Measurements from ENCODE around the gene ZBTB20. TPM values are rescaled to one million over a fixed set of nuclear protein-coding genes. Genes with fewer than 3 reads are reported as not detected.

Gene ZBTB20
- total RNA-seq, 1 donor from 2014 or later: 30.4 TPM

- peaks cover 3% of the 10 kb centered on the region for H3K27me3 Mint-ChIP-seq (ENCODE audit: low read depth)
- no peak overlapping the region for H3K4me3 Mint-ChIP-seq
- no peak for TF ChIP-seq CTCF (IDR thresholded peaks at IDR 0.05; ENCODE audit: unreplicated experiment)
- no peak for DNase-seq (ENCODE audit: low spot score in 2 of 2, unreplicated experiment in 2 of 2)
- no peaks in the 10 kb centered on the region for H3K36me3 Mint-ChIP-seq
- no peak overlapping the region for H3K27ac Mint-ChIP-seq
- no peaks in the 10 kb centered on the region for H3K4me1 Mint-ChIP-seq
- peaks cover 7% of the 10 kb centered on the region for H3K9me3 Mint-ChIP-seq
Observed at GRCh38 chr3:114284644-114285043, 862.4 kb downstream of the ZBTB20 start.

Small RNA genes within 50 kb of the gene (microRNA-seq; reads per million reads assigned to microRNA genes)
- gene MIR4796: not detected

All from mesothelial cell of epicardium (in vitro differentiated cells).